ENCODE measurements around the gene JARID2.

JARID2 gene

GRCh38 chr6:15331143-15331542 lies 85.3 kb downstream of the JARID2 start:
- H3K4me3 ChIP-seq (ENCODE audit: low read depth, low read length) = no peak overlapping the region
- ChIA-PET POLR2A (no interaction called here), CTCF (interaction anchor here (2.0 kb wide), 1 partner anchor 10 kb away, joined by 5 read pairs; no protein-coding TSS in a partner anchor)
- TF ChIP-seq, protein P1, sequence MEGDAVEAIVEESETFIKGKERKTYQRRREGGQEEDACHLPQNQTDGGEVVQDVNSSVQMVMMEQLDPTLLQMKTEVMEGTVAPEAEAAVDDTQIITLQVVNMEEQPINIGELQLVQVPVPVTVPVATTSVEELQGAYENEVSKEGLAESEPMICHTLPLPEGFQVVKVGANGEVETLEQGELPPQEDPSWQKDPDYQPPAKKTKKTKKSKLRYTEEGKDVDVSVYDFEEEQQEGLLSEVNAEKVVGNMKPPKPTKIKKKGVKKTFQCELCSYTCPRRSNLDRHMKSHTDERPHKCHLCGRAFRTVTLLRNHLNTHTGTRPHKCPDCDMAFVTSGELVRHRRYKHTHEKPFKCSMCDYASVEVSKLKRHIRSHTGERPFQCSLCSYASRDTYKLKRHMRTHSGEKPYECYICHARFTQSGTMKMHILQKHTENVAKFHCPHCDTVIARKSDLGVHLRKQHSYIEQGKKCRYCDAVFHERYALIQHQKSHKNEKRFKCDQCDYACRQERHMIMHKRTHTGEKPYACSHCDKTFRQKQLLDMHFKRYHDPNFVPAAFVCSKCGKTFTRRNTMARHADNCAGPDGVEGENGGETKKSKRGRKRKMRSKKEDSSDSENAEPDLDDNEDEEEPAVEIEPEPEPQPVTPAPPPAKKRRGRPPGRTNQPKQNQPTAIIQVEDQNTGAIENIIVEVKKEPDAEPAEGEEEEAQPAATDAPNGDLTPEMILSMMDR (IDR thresholded peaks at IDR 0.05; ENCODE audit: insufficient read depth, low read length, missing control alignments) = no peak
- DNase-seq (ENCODE audit: low read depth, low spot score) = no peak

DNA sequence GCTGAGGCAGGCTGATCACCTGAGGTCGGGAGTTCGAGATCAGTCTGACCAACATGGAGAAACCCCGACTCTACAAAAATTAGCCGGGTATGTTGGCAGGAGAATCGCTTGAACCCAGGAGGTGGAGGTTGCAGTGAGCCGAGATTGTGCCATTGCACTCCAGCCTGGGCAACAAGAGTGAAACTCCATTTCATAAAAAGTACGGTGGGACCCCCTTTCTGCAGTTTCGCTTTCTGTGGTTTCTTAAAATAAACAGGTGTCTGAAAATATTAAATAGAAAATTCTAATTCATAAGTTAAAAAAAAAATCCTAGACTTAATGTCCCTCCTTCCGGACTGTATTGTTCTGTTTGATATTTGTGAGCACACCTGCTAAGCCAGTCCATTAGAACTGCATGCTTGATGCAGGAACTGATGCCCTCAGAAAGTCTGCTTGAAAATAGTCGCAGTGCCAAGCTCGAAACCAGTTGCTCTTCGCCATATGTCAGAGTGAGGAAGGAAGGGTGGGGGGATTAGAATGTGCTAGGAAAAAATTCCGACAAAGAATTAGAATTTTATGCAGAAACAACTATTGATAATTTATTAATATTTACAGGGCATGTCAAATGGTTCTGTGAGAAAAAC lies 85.9 kb downstream of the JARID2 start:
- TF ChIP-seq, protein P1 (IDR thresholded peaks at IDR 0.05; ENCODE audit: insufficient read depth, low read length, missing control alignments) = no peak
- ChIA-PET CTCF (interaction anchor here (2.0 kb wide), 1 partner anchor 10 kb away, joined by 5 read pairs; no protein-coding TSS in a partner anchor), POLR2A (no interaction called here)
- DNase-seq (ENCODE audit: low read depth, low spot score) = no peak
- no peak overlapping the region for H3K4me3 ChIP-seq (ENCODE audit: low read depth, low read length)

DNA sequence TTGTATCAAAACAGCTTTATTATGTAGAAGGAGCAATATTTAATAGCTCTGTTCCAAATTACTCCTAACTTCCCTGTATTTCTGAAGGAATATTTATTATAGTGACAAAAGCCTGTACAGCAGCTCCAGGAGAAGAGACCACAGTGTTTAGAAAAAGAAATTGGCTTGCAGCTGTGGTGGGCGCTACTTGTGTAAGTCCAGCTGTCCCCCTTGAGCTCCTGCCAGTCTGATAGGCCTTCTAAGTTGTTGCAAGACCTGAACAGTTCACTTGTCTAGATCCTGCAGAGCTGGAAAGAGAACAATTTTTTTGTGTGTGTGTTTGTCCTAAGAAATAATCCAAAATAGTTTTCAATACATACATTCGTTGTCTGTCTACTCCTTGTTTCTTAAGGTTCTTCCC lies 86.6 kb downstream of the JARID2 start:
- TF ChIP-seq, protein P1 (IDR thresholded peaks at IDR 0.05; ENCODE audit: insufficient read depth, low read length, missing control alignments) = no peak
- POLR2A ChIA-PET = no interaction called here
- CTCF ChIA-PET = no interaction called here
- DNase-seq (ENCODE audit: low read depth, low spot score) = no peak
- no peak overlapping the region for H3K4me3 ChIP-seq (ENCODE audit: low read depth, low read length)

- ChIA-PET POLR2A (no interaction called here), CTCF (no interaction called here)
- no peak for DNase-seq (ENCODE audit: low read depth, low spot score)
- H3K4me3 ChIP-seq (ENCODE audit: low read depth, low read length) = no peak overlapping the region
- TF ChIP-seq, protein P1 (IDR thresholded peaks at IDR 0.05; ENCODE audit: insufficient read depth, low read length, missing control alignments) = no peak
These were observed 89.5 kb downstream of the JARID2 start for GRCh38 chr6:15335385-15335784.

GRCh38 chr6:15335916-15336315 lies 90.0 kb downstream of the JARID2 start:
- CTCF ChIA-PET = no interaction called here
- POLR2A ChIA-PET = interaction anchor here (0.6 kb wide), 1 partner anchor 1111 kb away, joined by 4 read pairs; no protein-coding TSS in a partner anchor

DNA sequence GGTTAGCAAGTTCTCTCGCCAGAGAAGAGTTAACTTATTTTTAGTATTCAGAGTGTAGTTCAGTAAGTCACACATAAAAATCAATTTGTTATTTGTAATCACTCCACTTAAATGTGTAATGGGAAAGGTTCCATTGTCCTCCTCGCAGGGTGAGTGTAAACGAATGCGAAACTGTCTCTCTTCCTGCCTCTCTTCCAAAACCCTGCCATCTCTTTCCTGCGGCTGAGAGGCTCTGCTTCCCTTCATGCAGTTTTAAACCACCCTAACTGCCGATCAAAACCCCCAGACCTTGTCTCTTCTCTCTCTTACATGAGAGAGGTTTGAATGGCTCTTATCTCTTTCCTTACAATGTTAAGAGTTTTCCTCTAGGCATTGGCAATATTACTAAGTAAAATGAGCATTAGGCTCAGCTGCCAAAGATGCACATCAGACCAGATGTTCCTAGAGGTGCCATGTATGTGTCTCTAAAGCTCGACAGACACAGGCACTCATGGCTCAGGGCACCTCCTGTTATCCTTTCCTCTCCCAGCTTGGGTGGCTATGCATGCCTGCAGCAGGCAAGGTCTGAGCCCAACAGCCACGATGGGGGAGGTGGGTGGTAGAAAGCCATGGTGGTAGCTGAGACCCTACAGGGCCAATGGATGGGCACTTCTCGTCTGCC lies 91.2 kb downstream of the JARID2 start:
- TF ChIP-seq, protein P1 (IDR thresholded peaks at IDR 0.05; ENCODE audit: insufficient read depth, low read length, missing control alignments) = no peak
- DNase-seq (ENCODE audit: low read depth, low spot score) = no peak
- ChIA-PET CTCF (no interaction called here), POLR2A (no interaction called here)
- H3K4me3 ChIP-seq (ENCODE audit: low read depth, low read length) = no peak overlapping the region

More at GRCh38 chr6:15335916-15336315, 90.0 kb downstream of the JARID2 start:
- DNase-seq (ENCODE audit: low read depth, low spot score) = no peak
- no peak overlapping the region for H3K4me3 ChIP-seq (ENCODE audit: low read depth, low read length)
- TF ChIP-seq, protein P1 (IDR thresholded peaks at IDR 0.05; ENCODE audit: insufficient read depth, low read length, missing control alignments) = no peak
